ENCODE measurements around the gene SSBP2. TPM values are rescaled to one million over a fixed set of nuclear protein-coding genes. Genes with fewer than 3 reads are reported as not detected.

The SSBP2 gene
- total RNA-seq, 4 donors from 2014 or later = 17.1 to 80.3 (median 24.2) TPM

GRCh38 chr5:81558188-81558587 lies 192.7 kb downstream of the SSBP2 start:
- Histone ChIP-seq H3K27ac (no peak overlapping the region), H3K36me3 (no peaks in the 10 kb centered on the region), H3K9me3 (no peaks in the 10 kb centered on the region), H3K4me1 (peaks cover 0 to 8% (median 0%) of the 10 kb centered on the region in 3 donors), H3K4me3 (no peak overlapping the region), H3K27me3 (no peaks in the 10 kb centered on the region)
- TF ChIP-seq CTCF (IDR thresholded peaks at IDR 0.05) = no peak
- no peak for TF ChIP-seq POLR2A (IDR thresholded peaks at IDR 0.05)
- DNase-seq = no peak
- 18 to 31% methylated on average over 1 of the region's 1 CpG for WGBS, 2 donors
- intact Hi-C loops (cut with DNase I) = no loop called here

GRCh38 chr5:81556809-81557208 lies 194.1 kb downstream of the SSBP2 start:
- Histone ChIP-seq H3K27ac (no peak overlapping the region), H3K27me3 (no peaks in the 10 kb centered on the region), H3K4me1 (peaks cover 0 to 15% (median 0%) of the 10 kb centered on the region in 3 donors), H3K36me3 (no peaks in the 10 kb centered on the region), H3K4me3 (no peak overlapping the region), H3K9me3 (no peaks in the 10 kb centered on the region)
- intact Hi-C loops (cut with DNase I) = no loop called here
- DNase-seq = no peak
- no peak for TF ChIP-seq POLR2A (IDR thresholded peaks at IDR 0.05)
- no peak for TF ChIP-seq CTCF (IDR thresholded peaks at IDR 0.05)

- intact Hi-C loops (cut with DNase I) = no loop called here
- no peaks in the 10 kb centered on the region for H3K27me3 ChIP-seq
- H3K36me3 ChIP-seq = peaks cover 0 to 1% (median 0%) of the 10 kb centered on the region in 3 donors
- no peak overlapping the region for H3K4me3 ChIP-seq
- 65 to 77% methylated on average over 2 of the region's 2 CpGs for WGBS, 2 donors
- no peak overlapping the region for H3K27ac ChIP-seq
- no peaks in the 10 kb centered on the region for H3K9me3 ChIP-seq
- TF ChIP-seq CTCF (IDR thresholded peaks at IDR 0.05) = no peak
- TF ChIP-seq POLR2A (IDR thresholded peaks at IDR 0.05) = no peak
- H3K4me1 ChIP-seq = peaks cover 0 to 15% (median 0%) of the 10 kb centered on the region in 3 donors
- DNase-seq = no peak
Measured at GRCh38 chr5:81555865-81556264, 195.0 kb downstream of the SSBP2 start.

- H3K4me1 ChIP-seq = peaks cover 0 to 15% (median 0%) of the 10 kb centered on the region in 3 donors
- WGBS, 2 donors = 85 to 86% methylated on average over 1 of the region's 1 CpG
- no peak overlapping the region for H3K27ac ChIP-seq
- peaks cover 0 to 13% (median 0%) of the 10 kb centered on the region in 3 donors for H3K36me3 ChIP-seq
- no peaks in the 10 kb centered on the region for H3K9me3 ChIP-seq
- no peak for DNase-seq
- H3K27me3 ChIP-seq = no peaks in the 10 kb centered on the region
- no peak overlapping the region for H3K4me3 ChIP-seq
- no peak for TF ChIP-seq CTCF (IDR thresholded peaks at IDR 0.05)
- intact Hi-C loops (cut with DNase I) = no loop called here
Measured at GRCh38 chr5:81554647-81555046, 196.2 kb downstream of the SSBP2 start.

GRCh38 chr5:81553567-81554212 lies 197.2 kb downstream of the SSBP2 start:
- H3K4me1 ChIP-seq = peaks cover 0 to 15% (median 0%) of the 10 kb centered on the region in 3 donors
- H3K27me3 ChIP-seq = no peaks in the 10 kb centered on the region
- peaks cover 0 to 21% (median 0%) of the 10 kb centered on the region in 3 donors for H3K36me3 ChIP-seq
- no peaks in the 10 kb centered on the region for H3K9me3 ChIP-seq
- TF ChIP-seq POLR2A (IDR thresholded peaks at IDR 0.05) (no peak), CTCF (IDR thresholded peaks at IDR 0.05) (no peak)
- H3K4me3 ChIP-seq = no peak overlapping the region
- WGBS, 2 donors = 41 to 59% methylated on average over 1 of the region's 1 CpG
- no peak for DNase-seq
- no peak overlapping the region for H3K27ac ChIP-seq
- intact Hi-C loops (cut with DNase I) = no loop called here

Data from esophagus squamous epithelium (tissue), 5 donors.